Raji (cell line): Measurements from ENCODE around the gene SLC49A3.

Experiments used
- POLR2A ChIP-seq: IDR thresholded peaks from 2 replicates; pipeline ENCODE4 v1.6.1; 2011; ENCODE audit warnings: low read depth, low read length, control low read depth; ENCODE audit not compliant: insufficient read depth

The SLC49A3 gene

GRCh38 chr4:657834-658667, 30.9 kb downstream of the SLC49A3 start:
- no peak for TF ChIP-seq POLR2A

- no peak for TF ChIP-seq POLR2A
Observed at GRCh38 chr4:657338-657833, 31.6 kb downstream of the SLC49A3 start.

- no peak for TF ChIP-seq POLR2A
Observed at GRCh38 chr4:656436-657337, 32.3 kb downstream of the SLC49A3 start.

GRCh38 chr4:655464-656151, 33.3 kb downstream of the SLC49A3 start:
- no peak for TF ChIP-seq POLR2A

GRCh38 chr4:654871-655463, 34.0 kb downstream of the SLC49A3 start:
- no peak for TF ChIP-seq POLR2A

DNA sequence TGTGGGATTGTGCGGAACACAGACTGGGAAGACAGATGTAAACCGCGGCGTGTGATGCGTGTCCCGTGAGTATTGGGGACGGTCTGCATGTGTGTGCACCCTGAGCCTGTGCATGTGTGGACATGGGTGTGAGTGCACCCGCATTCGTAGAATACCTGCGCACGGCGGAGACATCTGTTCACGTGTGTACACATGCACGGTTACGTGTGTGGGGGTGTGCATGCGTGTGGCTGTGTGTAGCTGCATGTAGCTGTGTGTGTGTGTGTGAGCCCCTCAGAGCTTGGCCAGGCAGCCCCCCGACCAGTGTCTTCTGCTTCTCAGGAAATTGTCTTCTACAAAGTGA, 34.5 kb downstream of the SLC49A3 start:
- no peak for TF ChIP-seq POLR2A

- TF ChIP-seq POLR2A, result no peak
Observed at GRCh38 chr4:653831-654502, 35.0 kb downstream of the SLC49A3 start.

DNA sequence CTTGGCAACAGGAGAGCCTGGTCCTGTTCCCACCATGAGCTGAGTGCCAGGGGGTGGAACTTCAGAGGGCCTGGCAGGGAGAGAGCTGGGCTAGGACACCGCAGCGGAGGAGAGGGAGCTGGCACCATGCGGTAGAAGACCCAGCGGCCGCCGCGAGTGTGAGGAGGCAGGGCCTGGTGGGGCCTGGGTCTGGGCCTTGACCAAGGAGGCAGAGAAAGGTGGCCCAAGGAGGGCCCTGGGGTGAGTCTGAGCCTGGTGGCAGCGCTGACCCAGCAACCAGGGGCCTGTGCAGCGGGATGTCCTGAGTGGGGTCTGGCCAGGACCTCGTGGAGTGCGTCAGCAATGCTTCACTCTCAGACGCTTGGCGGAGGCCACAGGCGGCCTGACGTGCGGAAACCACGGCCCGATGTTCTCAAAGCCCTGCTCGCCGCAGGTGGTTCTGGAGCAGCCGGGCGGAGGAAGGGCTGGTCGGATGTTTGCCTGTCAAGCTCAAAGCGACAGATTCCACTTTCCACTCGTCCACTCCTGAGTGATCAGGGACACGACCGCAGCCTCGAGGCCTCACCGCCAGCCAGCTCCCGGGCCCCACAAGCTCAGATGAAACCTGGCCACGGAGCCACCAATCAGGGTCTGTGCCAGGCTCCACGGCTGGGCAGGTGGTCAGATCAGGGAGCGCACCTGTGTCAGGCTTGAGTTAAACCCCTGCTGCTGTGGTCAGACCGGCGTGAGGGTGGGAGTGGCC, 35.7 kb downstream of the SLC49A3 start:
- no peak for TF ChIP-seq POLR2A

DNA sequence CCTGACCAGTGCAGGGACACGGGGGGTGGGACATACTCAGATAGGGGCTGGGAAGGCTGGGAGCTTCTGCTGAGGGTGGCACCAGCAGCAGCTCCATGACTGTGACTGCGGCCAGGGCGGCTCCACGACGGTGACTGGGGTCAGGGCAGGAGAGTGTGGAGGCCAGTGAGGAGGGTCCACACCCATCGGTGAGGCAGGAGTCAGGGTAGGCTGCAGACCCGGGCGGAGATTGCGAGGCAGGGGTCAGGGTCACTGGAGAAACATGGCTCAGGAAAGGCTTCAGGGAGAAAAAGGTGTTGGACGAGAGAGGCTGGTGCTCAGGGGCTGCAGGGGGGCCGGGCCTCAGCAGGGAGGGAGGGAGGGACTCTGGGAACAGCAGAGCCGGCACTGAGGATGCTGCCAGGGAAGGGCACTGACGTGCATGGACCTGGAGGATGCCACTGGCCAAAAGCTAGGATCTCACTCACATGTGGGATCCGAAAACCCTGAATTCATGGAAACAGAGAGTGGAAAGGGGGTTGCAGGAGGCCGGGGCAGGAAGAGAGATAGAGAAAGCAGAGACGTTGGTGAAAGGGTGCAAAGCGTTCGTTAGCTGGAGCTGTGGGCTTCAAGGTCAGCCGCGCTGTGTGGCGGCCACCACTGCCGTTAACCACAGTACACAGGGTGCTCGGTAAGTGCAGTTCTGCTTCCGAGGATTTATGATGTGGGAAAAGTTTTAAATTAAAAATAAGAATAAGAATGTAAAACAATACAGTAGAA, 36.9 kb downstream of the SLC49A3 start:
- no peak for TF ChIP-seq POLR2A

DNA sequence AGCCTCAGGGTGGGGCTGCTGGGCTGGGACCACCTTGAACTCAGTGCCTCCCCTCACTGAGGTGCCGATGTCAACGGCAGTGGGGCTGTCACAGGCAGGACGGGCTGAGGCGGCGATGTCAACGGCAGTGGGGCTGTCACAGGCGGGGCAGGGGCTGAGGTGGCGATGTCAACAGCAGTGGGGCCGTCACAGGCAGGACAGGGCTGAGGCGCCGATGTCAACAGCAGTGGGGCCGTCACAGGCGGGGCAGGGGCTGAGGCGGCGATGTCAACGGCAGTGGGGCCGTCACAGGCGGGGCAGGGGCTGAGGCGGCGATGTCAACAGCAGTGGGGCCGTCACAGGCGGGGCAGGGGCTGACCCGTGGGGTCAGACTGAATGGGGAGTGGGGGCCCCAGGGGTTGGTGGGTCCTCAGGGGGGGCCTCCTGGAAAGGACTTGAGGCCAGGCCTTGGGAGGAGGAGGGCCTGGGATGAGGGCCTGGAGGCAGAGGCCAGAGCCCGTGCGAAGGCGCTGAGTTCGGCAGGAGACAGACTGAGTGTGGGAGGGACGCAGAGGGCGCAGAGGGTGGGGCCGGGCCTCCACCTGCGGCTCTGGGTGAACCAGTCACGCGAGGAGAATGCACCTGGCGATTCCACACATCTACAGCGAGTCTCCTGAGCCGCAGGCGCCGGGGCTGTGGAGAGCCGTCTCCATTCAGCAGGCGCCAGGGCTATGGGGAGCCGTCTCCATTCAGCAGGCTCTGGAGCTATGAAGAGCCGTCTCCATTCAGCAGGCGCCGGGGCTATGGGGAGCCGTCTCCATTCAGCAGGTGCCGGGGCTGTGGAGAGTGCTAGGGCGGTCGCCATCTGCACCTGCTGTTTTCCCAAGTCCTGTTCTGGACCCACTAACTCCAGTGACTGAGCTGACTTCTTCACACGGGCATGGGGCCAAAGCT, 37.7 kb downstream of the SLC49A3 start:
- TF ChIP-seq POLR2A, result no peak

- TF ChIP-seq POLR2A, result no peak
Observed at GRCh38 chr4:650461-650860, 38.5 kb downstream of the SLC49A3 start.

DNA sequence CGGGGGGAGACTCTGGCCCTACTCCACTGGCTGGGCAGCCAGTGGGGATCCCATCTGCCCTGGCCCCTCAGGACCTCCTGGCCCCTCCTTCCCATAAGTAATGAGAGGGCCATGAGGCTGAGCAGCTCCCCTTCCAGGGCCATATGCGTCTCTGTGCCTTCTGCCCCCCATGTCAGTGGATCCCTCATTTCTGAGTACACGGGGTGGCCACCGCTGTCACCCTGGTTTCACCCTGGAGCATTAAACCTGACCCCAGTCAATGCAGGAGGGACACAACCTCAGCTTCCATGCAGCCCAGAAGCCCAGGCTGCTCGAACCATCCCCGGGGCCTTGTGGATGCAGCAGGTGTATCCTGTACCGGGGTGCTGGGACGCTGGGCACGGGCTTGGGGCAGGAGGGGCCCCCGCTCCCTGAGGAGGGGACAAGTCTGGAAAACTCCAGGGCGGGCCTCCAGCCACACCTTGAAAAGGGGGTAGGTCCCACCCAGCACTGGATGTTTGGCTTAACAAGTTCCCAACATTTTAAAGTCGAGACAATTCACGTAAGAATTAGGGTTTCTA, 39.1 kb downstream of the SLC49A3 start:
- TF ChIP-seq POLR2A, result no peak
